HG02588 (cell line): ENCODE results near the gene ANTXR2.

Source experiments
- ATAC-seq: cut with Tn5 transposase; IDR thresholded peaks from one replicate; pipeline ENCODE4 v1.9.1; 2021; ENCODE audit warnings: mild to moderate bottlenecking, moderate library complexity; ENCODE audit not compliant: unreplicated experiment

The ANTXR2 gene

GRCh38 chr4:79875344-79875899 lies 197.6 kb downstream of the ANTXR2 start:
- ATAC-seq = no peak

GRCh38 chr4:79874197-79874596 lies 198.8 kb downstream of the ANTXR2 start:
- no peak for ATAC-seq

DNA sequence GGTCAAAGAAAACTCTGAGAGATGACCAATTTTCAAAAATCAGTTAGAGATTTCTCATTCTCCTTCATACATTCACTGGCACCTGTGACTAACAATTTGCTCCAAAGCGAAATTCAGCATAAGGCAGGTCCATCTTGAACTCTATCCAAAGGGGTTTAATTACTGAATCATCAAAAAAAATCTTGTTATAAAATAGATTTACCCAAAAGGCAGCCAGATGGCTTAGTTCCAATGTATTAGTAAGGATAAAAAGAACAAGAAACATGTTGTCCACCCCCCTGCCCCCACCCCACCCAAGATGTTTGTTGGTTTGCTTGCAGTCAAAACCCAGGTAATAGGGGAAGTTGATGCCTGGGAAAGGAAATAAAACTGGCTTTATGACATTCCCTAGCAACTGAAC lies 200.3 kb downstream of the ANTXR2 start:
- no peak for ATAC-seq

DNA sequence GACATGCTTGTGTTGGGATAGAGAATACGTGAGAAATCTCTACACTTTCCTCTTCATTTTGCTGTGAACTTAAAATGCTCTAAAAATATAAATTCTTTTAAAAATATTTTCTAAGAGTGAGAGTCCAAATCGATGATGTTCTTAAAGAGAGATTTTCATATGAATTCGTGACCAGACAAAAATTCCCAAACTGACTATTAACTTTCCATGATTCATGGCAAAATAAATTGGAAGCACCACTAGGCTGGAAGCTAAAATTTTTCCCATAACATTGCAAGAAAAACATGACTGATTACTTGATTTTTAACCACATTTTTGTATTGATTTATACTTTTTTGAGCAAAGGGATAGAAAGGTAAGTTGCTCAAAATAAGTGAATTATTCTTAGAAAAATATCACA lies 201.1 kb downstream of the ANTXR2 start:
- no peak for ATAC-seq

DNA sequence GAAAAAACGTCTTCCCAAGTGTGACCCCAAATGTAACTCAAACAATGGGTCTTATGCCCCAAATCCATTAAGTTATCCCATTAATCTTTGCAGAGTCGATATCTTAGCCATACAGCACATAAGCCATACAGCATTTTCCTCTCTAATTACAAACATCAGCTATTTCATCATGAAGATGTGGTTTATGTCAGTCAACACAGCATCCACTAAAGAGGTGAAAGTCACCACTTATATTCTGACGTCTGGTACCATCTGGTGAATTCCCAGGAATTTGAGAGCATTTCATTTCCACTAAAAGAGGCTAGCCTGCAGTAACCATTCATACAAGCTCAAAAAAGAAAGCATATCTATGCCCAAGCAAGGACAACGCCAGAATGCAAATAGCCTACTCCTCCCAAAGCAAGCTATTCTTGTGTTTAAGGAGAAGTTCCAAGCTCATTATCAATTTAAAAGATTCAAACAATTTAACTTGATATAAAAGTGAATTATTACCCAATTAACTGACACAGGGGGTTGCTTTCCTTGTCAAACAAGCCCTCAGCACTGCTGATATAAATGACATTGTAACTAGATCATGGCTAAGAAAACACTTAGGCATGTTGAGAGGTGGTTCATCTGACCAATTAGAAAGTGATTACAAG lies 203.3 kb downstream of the ANTXR2 start:
- no peak for ATAC-seq

GRCh38 chr4:79865201-79865597 lies 207.8 kb downstream of the ANTXR2 start:
- ATAC-seq = no peak

- ATAC-seq = no peak
Measured at GRCh38 chr4:79864500-79865200, 208.4 kb downstream of the ANTXR2 start.

DNA sequence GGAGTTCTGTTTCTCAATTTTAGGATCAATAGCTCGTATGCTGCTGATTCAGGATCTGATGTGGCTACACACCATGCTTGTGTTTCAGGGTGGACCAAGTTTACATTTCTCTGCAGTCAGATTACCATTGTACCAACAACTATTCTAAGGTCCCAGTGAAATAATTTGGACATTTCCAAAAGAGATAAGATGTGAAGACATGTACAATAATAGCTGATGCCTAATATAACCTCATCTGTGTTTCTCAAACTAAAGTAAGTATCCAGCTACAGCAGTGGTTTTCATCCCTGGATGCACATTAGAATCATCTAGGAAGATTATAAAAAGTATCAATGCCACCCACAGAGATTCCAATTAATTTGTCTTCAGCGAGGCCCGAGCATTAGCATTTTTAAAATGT lies 209.7 kb downstream of the ANTXR2 start:
- ATAC-seq = no peak

- no peak for ATAC-seq
Measured at GRCh38 chr4:79862821-79863220, 210.2 kb downstream of the ANTXR2 start.

DNA sequence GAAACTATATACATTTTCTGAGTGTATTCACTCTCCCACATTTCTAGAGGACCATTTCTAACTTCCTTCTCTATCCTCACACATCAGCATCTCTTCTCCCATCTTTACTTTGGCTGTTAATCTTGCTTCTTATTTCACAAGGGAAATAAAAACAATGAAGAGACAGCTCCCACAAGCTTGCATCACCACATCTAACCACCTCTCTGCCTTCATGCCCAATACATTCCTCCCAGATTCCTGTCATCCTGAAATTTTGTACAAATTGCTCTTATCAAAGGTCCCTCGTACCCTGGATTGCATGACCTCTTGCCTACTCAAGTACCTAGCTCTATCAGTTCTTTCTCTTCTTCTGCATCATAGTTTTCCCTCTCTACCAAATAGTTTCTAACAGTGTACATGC lies 215.2 kb downstream of the ANTXR2 start:
- no peak for ATAC-seq

DNA sequence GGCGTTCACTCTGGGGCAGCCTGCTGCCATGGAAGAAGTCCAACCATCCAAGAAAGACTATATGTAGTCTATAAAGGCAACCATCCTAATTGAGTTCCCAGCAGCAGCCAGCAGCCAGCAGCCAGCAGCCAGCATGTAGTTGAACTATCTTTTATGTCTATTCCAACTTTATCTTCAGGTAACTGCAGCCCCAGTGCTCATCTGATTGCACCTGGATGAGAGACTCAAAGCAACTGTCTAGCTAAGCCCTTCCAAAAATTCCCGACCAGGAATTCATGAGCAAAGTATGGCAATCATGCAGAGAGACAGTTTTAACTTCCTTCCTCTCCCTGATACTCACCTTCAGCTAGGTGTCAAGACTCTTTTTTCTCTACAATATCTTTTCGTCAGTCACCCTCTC lies 216.8 kb downstream of the ANTXR2 start:
- no peak for ATAC-seq

DNA sequence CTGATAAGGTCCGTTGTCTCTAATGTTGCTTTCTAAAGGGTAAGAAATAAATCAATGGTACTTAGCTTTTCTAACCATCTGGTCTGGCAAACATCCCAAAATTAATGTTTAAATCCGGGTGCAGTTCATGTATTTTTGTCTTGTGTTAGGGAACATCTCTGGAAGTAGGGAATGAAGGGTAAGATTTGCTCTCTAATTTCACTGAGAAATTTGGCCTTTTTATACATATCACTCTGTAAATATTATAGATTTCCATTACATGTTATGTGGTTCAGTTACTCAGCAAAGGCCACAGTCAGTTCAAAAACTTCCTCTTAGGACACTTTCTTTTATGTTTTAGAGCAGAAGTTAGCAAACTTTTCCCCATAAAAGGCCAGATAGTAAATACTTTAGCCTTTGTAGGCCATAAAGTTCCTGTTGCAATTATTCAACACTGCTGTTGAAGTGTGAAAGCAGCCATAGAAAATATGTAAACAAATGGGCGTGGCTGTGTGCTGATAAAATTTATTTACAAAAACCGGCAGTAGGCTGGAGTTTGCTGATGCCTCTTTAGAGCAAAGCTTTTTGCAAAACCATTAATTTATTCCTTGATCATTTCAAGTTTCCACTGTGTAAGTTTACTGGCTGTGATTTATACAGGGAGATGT lies 218.1 kb downstream of the ANTXR2 start:
- ATAC-seq = no peak

DNA sequence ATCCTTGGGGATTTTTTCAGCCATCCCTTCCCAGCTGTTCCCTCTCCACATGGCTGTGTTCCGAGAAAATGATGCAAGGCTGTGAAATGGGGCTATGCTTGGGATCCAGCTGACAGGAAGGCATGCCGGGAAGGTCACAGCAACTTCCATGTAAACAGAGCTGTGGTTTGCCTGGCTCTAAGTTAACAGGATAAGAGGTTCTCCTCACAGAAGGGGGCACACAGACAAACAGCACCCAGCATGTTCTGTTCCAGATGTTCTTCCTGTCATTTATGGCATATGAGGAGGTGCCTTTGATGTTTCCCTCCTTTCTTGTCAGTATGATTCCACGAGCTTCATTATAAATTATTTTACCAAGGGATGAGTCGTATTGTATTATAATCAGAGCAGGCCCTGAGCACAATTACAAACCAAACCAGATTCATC lies 220.7 kb downstream of the ANTXR2 start:
- no peak for ATAC-seq

DNA sequence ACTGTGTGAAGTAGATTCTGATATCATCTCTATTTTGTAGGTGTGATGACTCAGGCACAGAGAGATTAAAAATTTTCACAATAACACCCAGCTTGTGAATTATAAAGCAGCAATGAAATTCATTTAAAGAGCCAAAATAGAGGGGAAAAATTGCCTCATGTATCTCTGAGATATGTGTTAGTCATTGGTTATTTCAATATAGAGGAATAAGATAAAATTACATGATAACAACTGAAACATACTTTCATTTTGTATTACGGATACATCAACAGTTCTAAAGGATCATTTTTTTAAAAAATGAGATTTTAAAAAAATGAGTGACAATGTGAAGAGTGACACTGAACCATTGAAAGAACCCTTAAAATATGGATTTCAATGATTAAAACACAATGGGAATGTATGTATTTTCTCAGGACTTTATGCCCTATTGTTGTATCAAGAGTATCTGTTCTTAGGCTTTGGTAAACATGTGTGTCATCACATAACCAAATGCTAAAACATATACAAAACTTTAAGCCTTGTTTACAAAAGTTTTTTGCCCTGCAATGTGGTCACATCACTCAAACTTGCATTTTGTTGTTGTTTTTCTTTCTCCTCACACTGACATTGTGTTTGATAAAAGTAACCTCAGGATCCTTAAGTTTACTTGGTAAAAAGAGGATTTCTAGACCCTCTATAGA lies 221.3 kb downstream of the ANTXR2 start:
- no peak for ATAC-seq
